ENCODE results near the gene FNDC11. TPM values are rescaled to one million over a fixed set of nuclear protein-coding genes. Genes with fewer than 3 reads are reported as not detected.

FNDC11 gene
- total and polyA plus RNA-seq, 2 of the 13 experiments (the other 11 are each of a cell fraction or from before 2014, with no cell fraction given), result 0.07 TPM; not detected in 1

GRCh38 chr20:63538204-63539091 lies 15.5 kb upstream of the FNDC11 start (continued):
- TF ChIP-seq FOXP4 (CRISPR knock-in tag; IDR thresholded peaks at IDR 0.05) (0 out of 2 replicates have a peak, but pooled peaks have one; percentile 6), SUZ12 (IDR thresholded peaks at IDR 0.05; ENCODE audit: low read depth, low read length) (no peak), ZNF639 (CRISPR knock-in tag; conservative IDR thresholded peaks at IDR 0.05) (peak; percentile 9; the same call in 1 of the 2 replicates), RBM22 (optimal IDR thresholded peaks at IDR 0.05; ENCODE audit: low read length) (no peak), ZNF746 (CRISPR knock-in tag; IDR thresholded peaks at IDR 0.05) (no peak), ZFP41 (CRISPR knock-in tag; IDR thresholded peaks at IDR 0.05; ENCODE audit: borderline replicate concordance) (0 out of 2 replicates have a peak, but pooled peaks have one; percentile 3), ZNF326 (CRISPR knock-in tag; IDR thresholded peaks at IDR 0.05; ENCODE audit: borderline replicate concordance) (no peak), HNF1A (IDR thresholded peaks at IDR 0.05; ENCODE audit: low read depth) (no peak), HNF1A (CRISPR knock-in tag; IDR thresholded peaks at IDR 0.05; ENCODE audit: borderline replicate concordance) (0 out of 2 replicates have a peak, but pooled peaks have one; percentile 2), IRF9 (CRISPR knock-in tag; IDR thresholded peaks at IDR 0.05; ENCODE audit: borderline replicate concordance) (no peak), ZNF501 (CRISPR knock-in tag; IDR thresholded peaks at IDR 0.05) (peak; percentile 13; the same call in 1 of the 2 replicates), PAF1 (CRISPR knock-in tag; IDR thresholded peaks at IDR 0.05) (no peak), ZNF484 (CRISPR knock-in tag; IDR thresholded peaks at IDR 0.05; ENCODE audit: borderline replicate concordance, low read depth) (no peak), GABPB1 (CRISPR knock-in tag; IDR thresholded peaks at IDR 0.05) (no peak), RBAK (CRISPR knock-in tag; IDR thresholded peaks at IDR 0.05) (peak; percentile 98), DNMT3B (CRISPR knock-in tag; conservative IDR thresholded peaks at IDR 0.05) (no peak), KLF12 (CRISPR knock-in tag; IDR thresholded peaks at IDR 0.05; ENCODE audit: borderline replicate concordance) (peak; percentile 16), ZNF451 (CRISPR knock-in tag; IDR thresholded peaks at IDR 0.05) (0 out of 2 replicates have a peak, but pooled peaks have one; percentile 8)

All from HepG2 (cell line).